Bone marrow (tissue), 2 donors: ENCODE data around the gene CORO1A.
"Not testable (repeated sequence)": the region's sequence is repeated elsewhere in the genome, so short reads cannot be mapped to it uniquely, and the experiment has no call there.

Experiments
- DNase-seq, 2 donors: peaks; one replicate each; lab custom pipeline; 2025; lab: John Stamatoyannopoulos, UW

The CORO1A gene

DNA sequence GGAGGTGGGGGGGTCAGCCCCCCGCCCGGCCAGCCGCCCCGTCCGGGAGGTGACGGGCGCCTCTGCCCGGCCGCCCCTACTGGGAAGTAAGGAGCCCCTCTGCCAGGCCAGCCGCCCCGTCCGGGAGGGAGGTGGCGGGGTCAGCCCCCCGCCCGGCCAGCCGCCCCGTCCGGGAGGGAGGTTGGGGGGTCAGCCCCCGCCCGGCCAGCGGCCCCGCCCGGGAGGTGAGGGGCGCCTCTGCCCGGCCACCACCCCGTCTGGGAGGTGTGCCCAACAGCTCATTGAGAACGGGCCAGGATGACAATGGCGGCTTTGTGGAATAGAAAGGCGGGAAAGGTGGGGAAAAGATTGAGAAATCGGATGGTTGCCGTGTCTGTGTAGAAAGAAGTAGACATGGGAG is 13.3 kb upstream of the CORO1A start:
- not testable (repeated sequence) for DNase-seq

- DNase-seq: no peak
Measured at GRCh38 chr16:30173054-30173453, 10.3 kb upstream of the CORO1A start.

GRCh38 chr16:30176876-30177275 is 6.5 kb upstream of the CORO1A start:
- not testable (repeated sequence) for DNase-seq

GRCh38 chr16:30179195-30179594 is 4.2 kb upstream of the CORO1A start:
- DNase-seq: no peak

DNA sequence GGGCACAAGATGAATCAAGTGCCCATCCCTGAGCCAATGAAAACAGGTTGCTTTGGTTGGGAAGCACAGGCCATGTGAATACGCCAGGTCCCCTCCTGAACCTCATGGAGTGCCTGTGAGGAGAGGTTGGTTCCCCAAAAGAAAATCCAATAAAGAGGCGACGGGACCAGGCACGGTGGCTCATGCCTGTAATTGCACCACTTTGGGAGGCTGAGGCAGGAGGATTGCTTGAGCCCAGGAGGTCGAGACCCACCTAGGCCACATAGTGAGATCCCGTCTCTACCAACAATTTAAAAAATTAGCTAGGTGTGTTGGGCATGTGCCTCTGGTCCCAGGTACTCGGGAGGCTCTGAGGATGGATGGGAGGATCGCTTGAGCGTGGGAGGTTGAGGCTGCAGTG is 3.5 kb upstream of the CORO1A start:
- no peak for DNase-seq

DNA sequence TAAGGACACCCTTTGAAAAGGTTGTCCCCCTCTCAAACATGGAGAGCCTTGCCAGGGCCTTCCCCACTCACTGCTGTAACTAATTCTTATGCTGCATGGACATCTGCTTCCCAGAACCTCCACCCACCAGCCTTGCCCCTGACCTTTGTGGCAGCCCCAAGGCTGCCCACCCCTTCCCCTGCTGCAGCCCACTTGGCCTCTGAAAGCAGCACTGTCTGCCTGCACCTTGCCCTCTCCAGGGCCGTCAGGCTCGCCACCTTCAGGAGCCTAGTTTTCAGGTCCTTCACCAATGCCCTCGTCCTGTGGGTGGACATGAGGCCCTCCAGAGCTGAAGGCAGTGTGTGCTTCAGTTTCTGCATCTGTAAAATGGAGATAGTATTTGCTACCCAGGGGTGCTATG is 2.7 kb upstream of the CORO1A start:
- no peak for DNase-seq

DNA sequence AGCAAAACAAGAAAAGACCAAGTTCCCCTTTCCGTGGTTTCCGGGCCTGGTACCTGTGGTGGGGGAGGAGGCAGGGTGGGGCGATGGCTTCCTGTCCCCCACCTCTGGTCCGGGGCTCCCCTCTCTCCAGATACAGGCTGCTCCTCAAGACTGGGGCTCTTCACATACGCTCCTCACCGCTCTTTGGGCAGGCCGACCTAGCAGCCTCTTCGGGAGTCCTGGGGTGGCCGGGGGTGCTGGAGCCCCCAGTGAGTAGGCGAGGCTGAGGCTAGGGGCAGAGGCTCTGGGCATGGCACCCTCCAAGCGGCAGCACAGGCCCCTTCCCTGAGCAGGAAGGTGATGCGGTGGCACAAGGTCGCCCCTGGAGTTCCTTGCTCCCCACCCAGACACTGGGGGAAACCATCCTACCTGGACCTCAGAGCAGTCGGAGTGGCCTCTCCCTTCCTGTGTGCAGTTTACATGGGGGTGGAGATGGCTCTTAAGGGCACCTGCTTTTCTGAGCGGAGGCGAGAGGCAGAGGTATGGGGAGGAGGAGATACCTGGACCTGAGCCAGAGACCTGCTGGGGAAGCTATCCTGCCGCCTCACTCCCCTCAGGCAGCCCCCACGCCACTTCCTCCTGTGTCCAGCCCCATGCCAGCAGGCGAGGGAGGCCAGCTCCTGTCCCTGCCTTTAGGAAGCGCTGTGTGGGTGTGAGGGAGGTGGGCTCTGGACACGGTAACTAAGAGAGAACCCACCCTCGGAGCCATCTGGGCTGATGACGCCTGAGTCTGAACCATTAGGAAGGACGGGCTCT is 891 bp downstream of the CORO1A start:
- DNase-seq: peak; percentile 25 to 59

GRCh38 chr16:30184891-30185682 is 1.7 kb downstream of the CORO1A start:
- no peak for DNase-seq

- DNase-seq: peak; percentile 39 to 45
Measured at GRCh38 chr16:30185683-30186421, 2.5 kb downstream of the CORO1A start.

GRCh38 chr16:30186444-30186781 is 3.0 kb downstream of the CORO1A start:
- no peak for DNase-seq

- peak; percentile 20 to 48 for DNase-seq
Measured at GRCh38 chr16:30186782-30187555, 3.6 kb downstream of the CORO1A start.

- DNase-seq: no peak
Measured at GRCh38 chr16:30187556-30187865, 4.1 kb downstream of the CORO1A start.

DNA sequence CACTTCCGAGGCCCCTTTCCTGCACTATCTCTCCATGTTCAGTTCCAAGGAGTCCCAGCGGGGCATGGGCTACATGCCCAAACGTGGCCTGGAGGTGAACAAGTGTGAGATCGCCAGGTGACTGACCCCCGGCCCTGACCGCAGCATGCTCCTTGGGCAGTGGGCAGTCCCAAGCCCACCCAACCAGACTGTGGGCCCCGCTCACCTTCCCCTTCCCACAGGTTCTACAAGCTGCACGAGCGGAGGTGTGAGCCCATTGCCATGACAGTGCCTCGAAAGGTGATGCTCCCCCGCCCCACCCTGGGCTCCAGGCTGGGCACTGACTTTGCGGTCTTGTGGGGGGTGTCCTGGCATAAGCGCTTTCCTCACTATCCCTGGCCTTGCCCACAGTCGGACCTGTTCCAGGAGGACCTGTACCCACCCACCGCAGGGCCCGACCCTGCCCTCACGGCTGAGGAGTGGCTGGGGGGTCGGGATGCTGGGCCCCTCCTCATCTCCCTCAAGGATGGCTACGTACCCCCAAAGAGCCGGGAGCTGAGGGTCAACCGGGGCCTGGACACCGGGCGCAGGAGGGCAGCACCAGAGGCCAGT is 4.7 kb downstream of the CORO1A start:
- no peak for DNase-seq

GRCh38 chr16:30191158-30191557 is 7.8 kb downstream of the CORO1A start:
- DNase-seq: not testable (repeated sequence)

- DNase-seq: not testable (repeated sequence)
Measured at GRCh38 chr16:30193098-30193497, 9.7 kb downstream of the CORO1A start.

GRCh38 chr16:30193615-30194014 is 10.2 kb downstream of the CORO1A start, which contains the start of the genes BOLA2B and SLX1A:
Gene BOLA2B, minus strand, starts transcription at chr16:30193666. Its CDS starts 71 bp downstream, at chr16:30193595.
Gene SLX1A, plus strand, starts transcription at chr16:30193875. Its CDS starts 210 bp downstream, at chr16:30194085.
- DNase-seq: not testable (repeated sequence)

GRCh38 chr16:30194172-30194925 is 10.9 kb downstream of the CORO1A start:
- not testable (repeated sequence) for DNase-seq

DNA sequence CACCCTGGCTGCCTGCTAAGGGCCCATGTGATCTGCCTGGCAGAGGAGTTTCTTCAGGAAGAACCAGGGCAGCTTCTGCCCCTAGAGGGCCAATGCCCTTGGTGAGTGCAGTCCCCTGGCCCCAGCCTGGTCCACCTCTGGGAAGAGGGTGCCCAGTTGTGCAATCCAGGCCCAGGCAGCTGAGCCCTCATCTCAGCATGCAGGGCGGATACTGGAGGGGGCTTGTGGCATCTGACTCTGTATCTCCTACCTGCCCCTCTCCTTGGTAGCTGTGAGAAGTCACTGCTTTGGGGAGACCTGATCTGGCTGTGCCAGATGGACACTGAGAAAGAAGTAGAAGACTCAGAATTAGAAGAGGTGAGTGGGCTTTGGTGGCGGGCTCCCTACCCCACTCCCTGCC is 13.6 kb downstream of the CORO1A start:
- not testable (repeated sequence) for DNase-seq

DNA sequence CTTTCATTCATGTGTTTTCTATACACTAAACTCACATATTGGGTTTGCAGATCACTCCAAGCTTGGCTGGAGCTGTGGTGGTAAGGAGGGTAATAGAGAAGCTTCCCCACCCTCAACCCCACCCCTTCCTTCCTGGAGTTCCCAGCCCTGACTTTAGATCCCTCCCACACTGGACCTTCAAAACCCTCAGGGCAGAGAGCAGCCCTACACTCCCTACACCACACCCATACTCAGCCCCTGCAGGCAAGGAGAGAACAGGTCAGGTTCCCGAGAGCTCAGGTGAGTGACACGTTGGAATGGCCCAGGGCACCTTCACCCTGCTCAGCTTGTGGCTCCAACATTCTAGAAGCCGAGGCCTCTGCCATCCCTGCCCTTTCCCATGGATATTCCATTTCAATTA is 15.6 kb downstream of the CORO1A start, which contains the start of gene SULT1A3:
TSS of gene SULT1A3 (plus strand) at position 207 of the 400 bp plus-strand sequence. CDS start 1,474 bp downstream, outside the sequence.
- DNase-seq: not testable (repeated sequence)

DNA sequence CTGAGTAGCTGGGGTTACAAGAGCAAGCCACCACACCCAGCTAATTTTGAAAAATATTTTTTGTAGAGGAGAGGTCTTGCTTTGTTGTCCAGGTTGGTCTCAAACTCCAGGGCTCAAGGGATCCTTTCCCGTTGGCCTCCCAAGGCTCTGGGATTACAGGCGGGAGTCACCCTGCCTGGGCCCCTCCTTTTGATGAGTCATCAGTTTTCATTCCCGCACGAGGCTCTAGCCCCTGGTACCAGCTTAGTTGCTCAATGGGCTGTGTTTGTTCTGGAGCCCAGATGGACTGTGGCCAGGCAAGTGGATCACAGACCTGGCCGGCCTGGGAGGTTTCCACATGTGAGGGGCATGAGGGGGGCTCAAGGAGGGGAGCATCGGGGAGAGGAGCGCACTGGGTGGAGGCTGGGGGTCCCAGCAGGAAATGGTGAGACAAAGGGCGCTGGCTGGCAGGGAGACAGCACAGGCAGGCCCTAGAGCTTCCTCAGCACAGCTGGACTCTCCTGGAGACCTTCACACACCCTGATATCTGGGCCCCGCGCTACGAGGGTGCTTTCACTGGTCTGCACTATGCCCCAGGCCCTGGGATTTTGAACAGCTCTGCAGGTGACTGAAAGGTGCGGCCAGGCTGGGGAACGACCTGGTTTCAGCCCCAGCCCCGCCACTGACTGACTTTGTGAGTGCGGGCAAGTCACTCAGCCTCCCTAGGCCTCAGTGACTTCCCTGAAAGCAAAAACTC is 16.4 kb downstream of the CORO1A start:
- not testable (repeated sequence) for DNase-seq
